Stimulated activated CD8-positive, alpha-beta memory T cell treated with anti-CD3 and anti-CD28 coated beads, Interleukin-4, amount 100 ng/mL, for 48 hours (primary cell): ENCODE measurements around the gene MTRF1L.

Experiments
- DNase-seq: peaks from one replicate; pipeline ENCODE4 v3.0.0-alpha.2; 2020

The MTRF1L gene

GRCh38 chr6:153002613-153003365, at the start of gene MTRF1L:
TSS of gene MTRF1L (minus strand) at chr6:153002709. CDS start at chr6:153002685, 24 bp downstream.
- peak; percentile 92 for DNase-seq

GRCh38 chr6:153051801-153052200, 49.3 kb upstream of the MTRF1L start:
- no peak for DNase-seq

GRCh38 chr6:153048631-153049030, 46.1 kb upstream of the MTRF1L start:
- no peak for DNase-seq

DNA sequence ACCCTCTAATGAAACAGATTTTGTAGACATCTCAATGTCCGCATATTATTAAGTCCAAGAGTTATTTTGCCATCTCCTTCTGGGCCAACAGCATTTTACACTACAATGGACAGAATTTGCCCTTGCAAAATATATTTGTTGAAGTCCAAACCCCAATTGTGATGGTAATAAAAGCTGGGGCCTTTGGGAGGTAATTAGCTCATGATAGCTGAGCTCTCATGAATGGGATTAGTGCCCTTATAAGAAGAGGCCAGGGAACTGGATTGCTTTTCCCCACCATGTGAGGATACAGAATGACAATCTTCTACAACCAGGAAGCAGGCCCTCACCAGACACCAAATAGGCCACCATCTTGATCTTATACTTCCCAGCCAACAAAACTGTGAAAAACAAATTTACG, 44.9 kb upstream of the MTRF1L start:
- no peak for DNase-seq

GRCh38 chr6:153045271-153045670, 42.8 kb upstream of the MTRF1L start:
- DNase-seq: no peak

GRCh38 chr6:153044295-153044694, 41.8 kb upstream of the MTRF1L start:
- no peak for DNase-seq

GRCh38 chr6:153043719-153044118, 41.2 kb upstream of the MTRF1L start:
- no peak for DNase-seq

DNA sequence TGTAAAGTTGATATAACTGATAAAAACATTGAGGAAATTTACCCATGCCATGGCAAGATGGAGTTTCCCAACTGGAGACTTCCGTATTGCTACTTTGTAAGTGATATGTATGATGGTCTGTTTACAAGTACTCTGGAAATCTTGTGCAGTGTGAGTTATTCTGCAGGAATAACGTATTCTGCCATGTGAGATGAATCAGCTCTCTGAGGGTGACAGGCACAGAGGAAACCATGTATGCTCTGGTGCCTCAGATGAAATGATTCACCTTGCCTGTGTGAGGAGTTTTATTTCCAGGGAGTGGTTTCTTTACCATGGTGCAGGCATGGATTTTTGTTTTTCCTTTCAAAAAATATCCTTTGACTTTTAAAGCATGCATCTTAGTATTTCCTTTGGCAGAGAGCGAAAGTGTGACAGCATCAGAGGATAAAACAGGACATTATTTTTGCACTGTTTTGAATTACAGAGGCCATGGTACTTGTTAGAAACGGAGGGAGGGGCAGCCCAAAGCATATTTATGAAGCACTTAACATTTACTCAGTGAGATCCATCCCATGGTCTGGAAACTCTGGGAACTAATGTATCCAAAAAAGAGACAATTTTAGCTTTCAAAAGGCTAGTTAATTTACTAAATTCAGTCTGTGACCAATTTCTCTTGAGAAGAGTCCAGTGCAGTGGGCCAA, 36.0 kb upstream of the MTRF1L start:
- DNase-seq: no peak

GRCh38 chr6:153034139-153034538, 31.6 kb upstream of the MTRF1L start:
- DNase-seq: no peak

DNA sequence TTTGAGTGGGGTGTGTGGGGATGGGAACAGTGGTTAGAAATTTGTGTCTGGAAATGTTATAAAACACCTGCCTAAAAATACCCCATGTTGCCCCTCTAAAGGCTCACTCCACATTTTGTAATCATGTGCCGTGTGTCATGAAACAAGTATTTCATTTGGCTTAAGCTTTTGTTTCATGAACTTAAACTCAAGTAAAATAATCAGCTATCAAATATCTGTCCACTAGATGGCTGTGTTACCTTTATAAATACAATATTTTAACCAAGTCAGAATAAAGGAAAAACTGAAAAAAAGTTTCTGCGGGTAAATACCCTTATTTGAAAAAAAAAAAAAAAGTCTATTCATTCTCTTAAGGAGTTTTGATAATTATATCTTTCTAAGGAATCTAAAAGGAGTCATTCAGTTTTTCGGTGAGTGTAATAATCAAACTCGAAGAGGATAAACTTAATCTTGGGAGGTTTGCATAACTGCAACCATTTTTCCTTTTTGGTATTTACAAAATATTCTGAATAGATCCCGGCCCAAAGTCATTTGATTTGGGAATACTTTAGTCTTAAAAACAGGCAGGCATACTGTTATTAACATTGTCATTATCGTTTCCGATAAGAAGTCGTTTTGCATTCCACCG, 29.9 kb upstream of the MTRF1L start:
- DNase-seq: no peak

DNA sequence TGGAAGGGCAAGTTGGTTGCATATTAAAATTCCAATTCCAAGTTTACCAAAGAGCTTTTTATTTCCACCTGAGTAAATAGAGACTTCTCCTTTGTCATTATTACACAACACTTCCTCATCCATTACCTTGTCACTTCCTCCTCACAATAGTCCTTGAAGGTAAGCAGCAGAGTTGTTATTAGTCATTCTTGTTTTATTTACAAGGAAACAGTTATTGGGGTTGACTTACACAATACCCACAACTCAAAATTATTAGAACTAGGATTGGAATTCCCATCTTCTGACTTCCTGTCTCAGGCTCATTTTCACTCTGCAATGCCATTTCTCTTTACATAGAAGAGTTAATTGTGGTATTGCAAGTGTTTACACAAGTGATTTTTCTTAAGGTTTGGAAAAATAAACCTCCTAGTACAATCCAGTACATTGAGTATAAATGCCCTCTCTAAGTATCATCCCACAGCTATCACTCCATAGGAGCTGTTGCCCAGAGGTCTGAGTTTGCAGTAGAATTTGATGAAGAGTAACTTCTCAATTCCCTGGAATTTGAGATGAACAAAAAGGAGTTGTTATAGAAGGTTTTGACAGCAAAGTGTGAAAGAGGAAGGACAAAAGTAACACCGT, 28.9 kb upstream of the MTRF1L start:
- DNase-seq: no peak

DNA sequence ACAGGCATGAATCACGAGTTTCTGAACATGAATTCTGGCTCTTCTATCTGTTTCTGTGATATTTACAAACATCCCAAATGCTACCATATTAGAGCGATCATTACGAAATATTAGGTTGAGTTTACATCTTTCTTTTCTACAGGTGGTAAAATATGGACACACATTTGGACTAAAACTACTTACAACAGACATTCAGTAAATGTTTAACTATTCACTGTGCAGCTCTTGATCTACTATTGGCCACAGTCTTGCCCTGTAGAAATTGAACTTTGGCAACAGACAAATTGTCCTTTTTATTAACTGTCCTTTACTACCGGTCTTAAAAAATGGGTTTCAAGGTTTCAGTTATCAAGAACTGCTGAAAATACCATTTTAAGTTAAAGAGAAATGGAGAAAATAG, 26.5 kb upstream of the MTRF1L start:
- DNase-seq: no peak

DNA sequence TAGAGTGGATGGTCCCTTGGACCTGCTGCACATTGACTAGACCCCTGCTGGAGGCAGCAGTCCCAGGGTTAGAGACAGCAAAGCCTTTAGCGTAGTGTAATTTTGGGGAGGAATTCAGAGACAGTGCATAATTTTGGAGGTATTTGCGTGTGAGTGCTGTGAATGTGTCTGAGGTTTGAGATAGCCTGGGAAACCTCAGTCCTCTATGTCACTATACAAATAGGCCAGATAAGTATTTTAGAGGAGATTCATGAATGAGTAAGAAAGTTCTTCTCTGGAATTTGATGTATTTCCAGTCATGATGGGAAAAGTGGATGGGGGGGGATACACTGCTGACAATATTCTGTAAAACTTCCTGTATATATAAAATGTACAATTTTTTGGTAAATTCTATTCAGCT, 25.8 kb upstream of the MTRF1L start:
- no peak for DNase-seq

DNA sequence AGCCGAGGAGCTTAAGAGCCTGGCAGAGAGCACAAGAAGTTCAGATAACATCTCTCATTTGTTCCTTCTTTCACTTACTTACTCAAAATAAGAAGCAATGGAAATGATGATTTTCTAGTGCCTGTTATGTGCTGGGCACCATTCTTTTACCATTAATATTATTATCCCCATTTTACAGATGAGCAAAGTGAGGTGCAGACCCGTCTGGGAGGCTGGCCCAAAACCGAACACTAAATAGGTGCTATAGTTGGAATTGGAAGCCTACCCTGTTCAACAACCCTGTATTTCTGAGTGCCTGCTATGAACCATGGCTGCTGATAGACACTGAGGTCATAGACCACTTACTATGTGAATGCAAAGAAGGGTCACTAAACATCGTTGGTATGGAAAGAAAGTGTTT, 25.0 kb upstream of the MTRF1L start:
- no peak for DNase-seq

DNA sequence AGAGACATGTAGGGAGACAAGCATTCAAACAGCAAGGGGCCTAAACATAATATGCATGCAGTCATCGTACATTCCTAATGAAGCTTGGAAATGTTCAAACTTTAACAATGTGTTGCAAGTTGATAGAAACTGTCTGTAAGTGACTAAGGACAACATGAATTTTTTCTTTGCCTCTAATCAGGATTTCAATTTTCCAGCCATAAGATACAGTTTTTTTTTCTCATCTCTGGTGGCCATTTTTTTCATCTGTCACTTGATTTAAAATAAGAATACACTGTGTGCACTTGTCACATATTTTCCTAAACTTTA, 22.2 kb upstream of the MTRF1L start:
- no peak for DNase-seq

DNA sequence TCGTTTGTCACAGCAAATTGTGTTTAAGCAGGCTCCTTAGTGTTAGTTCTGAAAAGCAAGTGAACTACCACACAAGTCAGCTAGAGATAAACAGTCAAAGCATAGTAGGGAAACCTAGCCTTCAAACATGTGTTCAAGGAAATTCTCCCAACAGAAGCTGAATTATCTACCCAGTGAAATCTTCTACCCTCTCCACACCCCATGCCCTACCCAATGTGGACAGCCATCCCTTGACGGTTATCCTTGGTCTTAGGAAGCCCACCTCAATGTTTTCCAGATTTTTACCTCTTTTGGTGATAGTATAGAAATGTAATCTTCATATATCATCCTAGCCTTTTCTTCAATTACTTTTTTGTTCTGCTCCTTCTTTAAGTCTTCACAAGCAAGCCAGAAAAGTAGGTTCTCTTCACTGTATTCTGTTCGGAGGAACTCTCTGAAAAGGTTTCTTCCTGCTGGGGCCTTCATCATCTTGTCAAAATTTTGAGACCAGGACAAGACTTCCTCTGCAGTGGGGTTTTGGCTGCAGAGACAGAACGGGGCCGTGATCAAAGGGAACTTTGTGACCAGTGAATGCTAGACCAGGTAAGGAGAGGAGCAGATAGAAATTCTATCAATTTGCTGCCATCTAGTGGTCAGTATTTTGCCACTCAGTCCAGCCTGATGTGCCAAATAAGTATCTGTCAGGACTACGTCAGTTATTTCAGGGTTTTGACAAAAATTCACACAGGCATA, 21.6 kb upstream of the MTRF1L start:
- peak; percentile 44 for DNase-seq

DNA sequence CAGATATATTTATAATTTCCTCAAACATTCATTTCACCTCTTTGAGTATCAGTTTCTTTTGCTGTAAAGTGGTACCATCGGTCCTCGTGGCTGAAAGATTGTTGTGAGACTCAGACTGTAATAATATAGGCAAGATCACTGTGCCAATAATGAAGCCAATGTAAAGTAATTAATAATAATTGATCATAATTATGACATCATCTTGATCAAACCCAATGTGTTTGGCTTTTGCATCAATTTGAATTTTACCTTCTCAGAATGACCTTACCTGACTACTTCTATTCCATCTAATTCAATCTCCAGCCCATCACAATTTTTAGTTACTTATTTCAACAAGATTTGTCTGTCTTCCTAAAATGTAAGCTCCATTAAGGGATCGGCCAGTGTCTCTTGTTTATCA, 15.8 kb upstream of the MTRF1L start:
- no peak for DNase-seq

- no peak for DNase-seq
These were observed 14.3 kb upstream of the MTRF1L start for GRCh38 chr6:153016846-153017245.

GRCh38 chr6:153015094-153015640, 12.7 kb upstream of the MTRF1L start:
- DNase-seq: no peak

DNA sequence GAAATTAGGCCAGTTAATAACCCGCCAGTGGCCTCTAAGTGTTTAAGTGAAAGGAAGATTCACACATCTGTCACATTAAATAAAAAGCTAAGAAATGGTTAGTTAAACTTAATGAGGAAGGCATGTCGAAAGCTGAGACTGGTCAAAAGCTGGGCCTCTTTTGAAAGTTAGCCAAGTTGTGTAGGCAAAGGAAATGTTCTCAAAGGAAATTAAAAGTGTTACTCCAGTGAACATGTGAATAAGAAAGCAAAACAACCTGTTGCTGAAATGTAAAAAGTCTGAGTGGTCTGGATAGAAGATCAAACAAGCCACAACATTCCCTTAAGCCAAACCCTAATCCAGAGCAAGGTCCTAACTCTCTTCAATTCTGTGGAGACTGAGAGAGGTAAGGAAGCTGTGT, 10.9 kb upstream of the MTRF1L start:
- no peak for DNase-seq

GRCh38 chr6:153012856-153013255, 10.3 kb upstream of the MTRF1L start:
- no peak for DNase-seq

GRCh38 chr6:153003366-153003690, 819 bp upstream of the MTRF1L start:
- no peak for DNase-seq
